ENCODE data around the gene SHISA9. TPM values are rescaled to one million over a fixed set of nuclear protein-coding genes. Genes with fewer than 3 reads are reported as not detected.

SHISA9 gene
- total RNA-seq, 2 donors from 2014 or later: 0.11 TPM; not detected in 1

DNA sequence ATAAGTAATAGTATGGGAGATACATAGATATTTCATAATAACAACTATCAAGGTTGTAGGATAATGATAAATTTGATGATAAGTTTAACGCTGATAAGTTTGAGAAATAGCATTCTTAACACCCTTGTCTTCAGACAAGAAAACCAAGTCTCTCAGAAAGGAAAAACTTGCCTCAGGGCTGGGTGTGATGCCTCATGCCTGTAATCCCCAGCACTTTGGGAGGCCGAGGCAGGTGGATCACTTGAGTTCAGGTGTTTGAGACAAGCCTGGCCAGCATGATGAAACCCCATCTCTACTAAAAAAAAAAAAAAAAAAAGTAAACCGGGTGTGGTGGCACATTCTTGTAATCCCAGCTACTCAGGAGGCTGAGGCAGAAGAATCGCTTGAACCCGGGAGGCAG lies 90.7 kb downstream of the SHISA9 start:
- DNase-seq (ENCODE audit: low spot score) (no peak), ATAC-seq (no peak)

DNA sequence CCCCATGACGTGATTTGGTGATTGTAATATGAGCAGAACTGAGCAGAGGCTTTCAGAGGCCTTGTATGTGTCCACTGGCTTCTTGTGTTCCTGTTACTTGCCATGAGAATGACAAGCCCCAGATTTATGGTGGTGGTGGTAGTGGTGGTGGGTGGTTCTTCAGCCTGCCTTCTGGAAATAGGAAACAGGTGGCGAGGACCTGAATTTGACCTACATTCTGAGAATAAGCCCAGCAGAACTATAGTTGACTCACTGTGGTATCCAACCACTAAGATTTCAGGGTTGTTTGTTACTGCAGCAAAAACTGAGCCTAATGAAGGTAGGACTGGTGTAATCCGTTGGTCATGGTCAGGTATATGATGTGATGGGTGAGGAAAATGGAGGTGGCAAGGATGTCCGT lies 93.0 kb downstream of the SHISA9 start:
- no peak overlapping the region for H3K27ac Mint-ChIP-seq
- DNase-seq (ENCODE audit: low spot score): no peak
- no peaks in the 10 kb centered on the region for H3K4me1 Mint-ChIP-seq (ENCODE audit: low read depth in 2 of 2)
- H3K36me3 Mint-ChIP-seq: no peaks in the 10 kb centered on the region
- no peaks in the 10 kb centered on the region for H3K27me3 Mint-ChIP-seq
- ATAC-seq: no peak
- H3K4me3 Mint-ChIP-seq: no peak overlapping the region
- H3K9me3 Mint-ChIP-seq: peaks cover 3% of the 10 kb centered on the region

More for the DNA sequence above, 90.7 kb downstream of the SHISA9 start:
- H3K4me1 Mint-ChIP-seq (ENCODE audit: low read depth in 2 of 2): no peaks in the 10 kb centered on the region
- no peaks in the 10 kb centered on the region for H3K27me3 Mint-ChIP-seq
- no peak overlapping the region for H3K27ac Mint-ChIP-seq
- peaks cover 7% of the 10 kb centered on the region for H3K9me3 Mint-ChIP-seq
- H3K4me3 Mint-ChIP-seq: no peak overlapping the region
- H3K36me3 Mint-ChIP-seq: no peaks in the 10 kb centered on the region

DNA sequence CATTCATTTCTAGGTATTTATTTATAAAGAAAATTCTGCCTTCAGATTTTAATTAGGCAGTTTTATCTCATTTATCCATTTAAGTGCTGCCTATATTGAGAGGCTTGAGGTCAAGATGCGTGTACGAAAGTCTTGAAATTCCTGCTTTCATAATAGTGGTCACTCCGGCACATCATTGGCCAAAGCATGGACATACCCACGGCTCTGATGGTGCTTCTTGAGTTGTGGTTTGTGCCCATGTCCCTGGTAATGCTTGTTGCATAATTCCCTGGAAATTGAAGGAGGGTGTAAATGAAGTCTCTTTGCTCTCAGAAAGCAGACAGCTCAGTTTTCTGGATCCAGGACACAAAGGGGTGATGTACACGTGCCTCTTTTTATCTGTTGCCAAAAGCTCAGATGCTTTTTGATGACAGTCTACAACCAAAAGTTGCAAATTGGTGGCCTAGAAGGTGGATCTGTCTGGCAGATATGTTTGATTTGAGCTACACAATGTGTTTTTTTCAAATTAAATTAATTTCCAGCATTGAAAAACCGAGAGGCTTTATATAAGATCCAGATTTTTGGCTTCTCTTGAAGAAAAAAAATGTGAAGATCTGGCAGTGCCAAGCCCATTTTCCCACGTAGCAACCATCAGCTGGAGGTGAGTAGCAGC lies 94.4 kb downstream of the SHISA9 start:
- H3K27me3 Mint-ChIP-seq: no peaks in the 10 kb centered on the region
- no peak for DNase-seq (ENCODE audit: low spot score)
- H3K4me3 Mint-ChIP-seq: no peak overlapping the region
- ATAC-seq: no peak
- H3K4me1 Mint-ChIP-seq (ENCODE audit: low read depth in 2 of 2): no peaks in the 10 kb centered on the region
- H3K36me3 Mint-ChIP-seq: no peaks in the 10 kb centered on the region
- peaks cover 3% of the 10 kb centered on the region for H3K9me3 Mint-ChIP-seq
- H3K27ac Mint-ChIP-seq: no peak overlapping the region

DNA sequence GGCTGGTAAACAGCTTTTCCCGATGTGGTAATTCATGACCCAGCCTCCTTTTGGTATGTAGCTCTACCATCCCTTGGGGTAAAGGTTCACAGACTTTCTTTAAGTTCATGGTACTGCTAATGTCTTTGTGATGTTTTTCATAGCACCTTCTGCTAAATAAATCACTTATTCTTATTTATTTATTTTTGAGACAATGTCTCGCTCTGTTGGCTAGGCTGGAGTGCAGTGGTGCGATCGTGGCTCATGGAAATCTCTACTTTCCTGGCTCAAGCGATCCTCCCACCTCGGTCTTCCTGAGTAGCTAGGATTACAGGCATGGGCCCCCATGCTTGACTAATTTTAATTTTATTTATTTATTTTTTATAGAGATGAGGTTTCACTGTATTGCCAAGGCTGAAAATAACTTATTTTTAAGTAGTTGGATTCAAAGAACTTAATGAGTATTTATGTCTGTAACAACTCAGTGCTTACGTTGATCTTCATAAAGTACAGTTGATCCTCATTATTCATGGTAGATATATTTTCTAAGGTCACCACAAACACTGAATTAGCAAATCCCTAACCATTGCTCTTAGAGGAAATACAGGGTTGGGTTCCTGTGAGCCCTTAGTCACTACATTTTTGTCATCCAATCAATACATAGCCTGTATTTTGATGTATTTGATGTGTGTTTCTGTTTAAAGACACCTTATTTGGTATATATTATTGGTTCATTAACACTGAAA lies 97.1 kb downstream of the SHISA9 start:
- ATAC-seq (no peak), DNase-seq (ENCODE audit: low spot score) (no peak)
- H3K4me1 Mint-ChIP-seq (ENCODE audit: low read depth in 2 of 2): no peaks in the 10 kb centered on the region
- no peak overlapping the region for H3K4me3 Mint-ChIP-seq
- no peak overlapping the region for H3K27ac Mint-ChIP-seq
- no peaks in the 10 kb centered on the region for H3K9me3 Mint-ChIP-seq
- H3K27me3 Mint-ChIP-seq: peaks cover 0 to 3% of the 10 kb centered on the region in 2 donors
- no peaks in the 10 kb centered on the region for H3K36me3 Mint-ChIP-seq

GRCh38 chr16:12999368-12999767 lies 98.0 kb downstream of the SHISA9 start:
- Mint-ChIP-seq H3K4me1 (ENCODE audit: low read depth in 2 of 2) (no peaks in the 10 kb centered on the region), H3K36me3 (no peaks in the 10 kb centered on the region), H3K4me3 (no peak overlapping the region), H3K27ac (no peak overlapping the region), H3K9me3 (no peaks in the 10 kb centered on the region), H3K27me3 (peaks cover 0 to 3% of the 10 kb centered on the region in 2 donors)
- ATAC-seq (no peak), DNase-seq (ENCODE audit: low spot score) (no peak)

- H3K36me3 Mint-ChIP-seq: no peaks in the 10 kb centered on the region
- H3K4me3 Mint-ChIP-seq: no peak overlapping the region
- H3K27ac Mint-ChIP-seq: no peak overlapping the region
- H3K9me3 Mint-ChIP-seq: peaks cover 2% of the 10 kb centered on the region
- no peak for ATAC-seq
- no peak for DNase-seq (ENCODE audit: low spot score)
- H3K4me1 Mint-ChIP-seq (ENCODE audit: low read depth in 2 of 2): no peaks in the 10 kb centered on the region
- H3K27me3 Mint-ChIP-seq: peaks cover 0 to 3% of the 10 kb centered on the region in 2 donors
These were observed 104.4 kb downstream of the SHISA9 start for GRCh38 chr16:13005721-13006247.

GRCh38 chr16:13012601-13013000 lies 111.2 kb downstream of the SHISA9 start:
- no peaks in the 10 kb centered on the region for H3K27me3 Mint-ChIP-seq
- no peak for DNase-seq (ENCODE audit: low spot score)
- no peaks in the 10 kb centered on the region for H3K36me3 Mint-ChIP-seq
- no peak overlapping the region for H3K27ac Mint-ChIP-seq
- no peaks in the 10 kb centered on the region for H3K9me3 Mint-ChIP-seq
- ATAC-seq: no peak
- H3K4me3 Mint-ChIP-seq: no peak overlapping the region
- no peaks in the 10 kb centered on the region for H3K4me1 Mint-ChIP-seq (ENCODE audit: low read depth in 2 of 2)

DNA sequence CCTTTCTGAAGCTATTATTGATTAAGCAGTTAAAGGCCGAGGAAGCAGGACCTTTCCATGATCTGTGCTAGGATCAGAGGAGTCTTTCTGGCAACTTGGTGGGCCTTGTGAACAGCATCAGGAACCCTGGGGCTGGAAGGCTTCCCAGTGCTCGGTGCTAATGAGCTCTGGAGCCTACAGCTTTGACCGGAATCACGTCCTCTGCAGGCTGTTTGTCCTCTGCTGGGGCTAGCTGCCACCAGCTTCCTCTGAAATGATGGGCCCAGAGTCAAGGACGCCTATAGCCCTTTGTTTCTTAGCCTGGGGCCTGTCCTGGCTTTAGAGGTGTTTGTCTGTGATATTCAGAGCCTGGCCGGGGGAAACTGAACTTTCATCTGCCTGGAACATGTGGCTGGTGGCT lies 111.6 kb downstream of the SHISA9 start:
- DNase-seq (ENCODE audit: low spot score) (no peak), ATAC-seq (no peak)
- Mint-ChIP-seq H3K4me3 (no peak overlapping the region), H3K9me3 (no peaks in the 10 kb centered on the region), H3K27ac (no peak overlapping the region), H3K36me3 (no peaks in the 10 kb centered on the region), H3K4me1 (ENCODE audit: low read depth in 2 of 2) (no peaks in the 10 kb centered on the region), H3K27me3 (no peaks in the 10 kb centered on the region)

- Mint-ChIP-seq H3K27ac (no peak overlapping the region), H3K27me3 (no peaks in the 10 kb centered on the region), H3K36me3 (no peaks in the 10 kb centered on the region), H3K9me3 (no peaks in the 10 kb centered on the region), H3K4me1 (ENCODE audit: low read depth in 2 of 2) (no peaks in the 10 kb centered on the region), H3K4me3 (no peak overlapping the region)
- ATAC-seq: no peak
- DNase-seq (ENCODE audit: low spot score): no peak
These were observed 113.1 kb downstream of the SHISA9 start for GRCh38 chr16:13014476-13014875.

DNA sequence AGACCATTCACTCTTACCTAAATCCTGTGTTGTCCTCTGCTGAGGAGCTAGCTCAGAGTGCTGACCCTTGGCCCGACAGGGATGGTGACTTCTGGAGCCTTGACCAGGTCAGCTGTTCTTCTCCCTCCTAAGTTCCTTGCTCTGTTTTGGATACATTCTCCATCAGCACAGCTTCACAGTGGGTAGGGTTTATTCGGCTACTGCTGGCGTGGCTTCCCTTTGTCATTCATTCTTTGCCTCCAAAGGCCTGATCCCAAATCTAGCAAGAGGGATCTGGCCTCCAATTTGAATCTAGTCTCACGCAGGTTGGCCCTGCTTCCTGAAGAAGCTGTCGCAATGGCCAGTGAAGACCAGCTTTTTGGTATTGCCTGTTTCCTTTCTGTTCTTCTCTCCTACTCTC lies 116.6 kb downstream of the SHISA9 start:
- Mint-ChIP-seq H3K9me3 (peaks cover 3% of the 10 kb centered on the region), H3K4me3 (no peak overlapping the region), H3K36me3 (no peaks in the 10 kb centered on the region), H3K27me3 (no peaks in the 10 kb centered on the region), H3K4me1 (ENCODE audit: low read depth in 2 of 2) (no peaks in the 10 kb centered on the region), H3K27ac (no peak overlapping the region)
- ATAC-seq (no peak), DNase-seq (ENCODE audit: low spot score) (no peak)

DNA sequence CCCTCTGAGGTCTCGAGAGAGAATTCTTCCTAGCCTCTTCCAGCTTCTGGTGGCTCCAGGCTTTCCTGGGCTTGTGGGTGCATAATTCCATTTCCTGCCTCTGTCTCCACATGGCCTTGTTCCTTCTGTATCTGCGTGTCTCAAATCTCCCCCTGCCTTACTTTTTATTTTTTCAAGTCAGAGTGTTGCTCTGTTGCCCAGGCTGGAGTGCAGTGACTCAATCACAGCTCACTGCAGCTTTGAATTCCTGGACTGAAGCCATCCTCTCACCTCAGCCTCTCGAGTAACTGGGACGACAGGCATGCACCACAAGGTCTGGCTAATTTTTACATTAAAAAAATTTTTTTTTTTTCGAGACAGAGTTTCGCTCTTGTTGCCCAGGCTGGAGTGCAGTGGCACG lies 120.6 kb downstream of the SHISA9 start:
- Mint-ChIP-seq H3K27me3 (no peaks in the 10 kb centered on the region), H3K9me3 (peaks cover 10% of the 10 kb centered on the region), H3K36me3 (no peaks in the 10 kb centered on the region), H3K27ac (no peak overlapping the region), H3K4me3 (no peak overlapping the region), H3K4me1 (ENCODE audit: low read depth in 2 of 2) (no peaks in the 10 kb centered on the region)
- ATAC-seq: no peak
- no peak for DNase-seq (ENCODE audit: low spot score)

- no peak overlapping the region for H3K4me3 Mint-ChIP-seq
- ATAC-seq: no peak
- H3K36me3 Mint-ChIP-seq: no peaks in the 10 kb centered on the region
- no peaks in the 10 kb centered on the region for H3K27me3 Mint-ChIP-seq
- no peaks in the 10 kb centered on the region for H3K4me1 Mint-ChIP-seq (ENCODE audit: low read depth in 2 of 2)
- H3K27ac Mint-ChIP-seq: no peak overlapping the region
- H3K9me3 Mint-ChIP-seq: peaks cover 14% of the 10 kb centered on the region
- DNase-seq (ENCODE audit: low spot score): no peak
These were observed 128.4 kb downstream of the SHISA9 start for GRCh38 chr16:13029786-13030185.

DNA sequence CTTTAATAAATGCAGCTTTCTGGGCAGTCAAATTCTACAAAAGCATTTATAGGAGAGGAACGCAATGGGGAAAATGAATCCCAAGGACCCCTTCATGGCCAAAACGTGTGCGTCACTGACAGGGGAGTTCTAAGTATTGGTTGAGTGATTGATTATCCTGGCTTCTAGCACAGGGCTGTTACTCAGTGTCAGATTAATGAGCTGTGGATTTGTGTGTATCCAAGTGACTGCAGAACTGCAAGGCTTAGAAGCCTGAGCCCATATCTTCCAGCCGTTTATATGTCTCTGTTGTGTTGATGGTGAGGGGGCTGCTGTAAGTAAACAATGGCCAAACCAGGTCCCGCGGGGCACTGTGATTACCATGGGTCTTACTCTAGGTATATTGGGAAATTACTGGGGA lies 129.4 kb downstream of the SHISA9 start:
- ATAC-seq (no peak), DNase-seq (ENCODE audit: low spot score) (no peak)
- Mint-ChIP-seq H3K4me3 (no peak overlapping the region), H3K27me3 (no peaks in the 10 kb centered on the region), H3K27ac (no peak overlapping the region), H3K36me3 (no peaks in the 10 kb centered on the region), H3K9me3 (peaks cover 14% of the 10 kb centered on the region), H3K4me1 (ENCODE audit: low read depth in 2 of 2) (no peaks in the 10 kb centered on the region)

DNA sequence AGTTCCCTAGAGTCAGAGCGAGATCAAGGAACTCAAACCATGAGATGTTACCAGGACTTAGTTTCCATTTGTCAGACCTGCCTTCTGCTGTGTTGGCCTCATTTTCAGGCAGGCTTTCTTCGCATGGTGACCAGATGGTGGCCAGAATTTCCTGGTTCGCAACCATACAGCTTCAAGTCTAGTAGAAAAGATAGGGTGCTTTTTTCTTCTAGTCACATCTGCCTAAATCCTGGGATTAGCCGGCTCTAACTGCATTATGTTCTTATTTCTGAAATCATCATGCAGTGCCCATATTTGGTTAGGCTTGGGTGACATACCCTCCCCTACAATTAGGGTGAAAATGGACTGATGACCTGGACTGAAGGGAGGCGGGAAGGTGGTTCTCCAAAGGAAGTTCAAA lies 131.5 kb downstream of the SHISA9 start:
- Mint-ChIP-seq H3K27ac (no peak overlapping the region), H3K4me1 (ENCODE audit: low read depth in 2 of 2) (no peaks in the 10 kb centered on the region), H3K36me3 (no peaks in the 10 kb centered on the region), H3K9me3 (peaks cover 21% of the 10 kb centered on the region), H3K27me3 (no peaks in the 10 kb centered on the region), H3K4me3 (no peak overlapping the region)
- no peak for ATAC-seq
- DNase-seq (ENCODE audit: low spot score): no peak
